Right hindlimb (tissue), 1 donor: ENCODE data around the gene CHPF.

Experiments used
- DNase-seq: peaks from one replicate; pipeline ENCODE4 v3.0.0-alpha.2; 2018

CHPF gene

GRCh38 chr2:219530048-219530963 is 13.3 kb downstream of the CHPF start:
- DNase-seq = peak; percentile 90

GRCh38 chr2:219527472-219527871 is 16.1 kb downstream of the CHPF start:
- no peak for DNase-seq

GRCh38 chr2:219527076-219527394 is 16.6 kb downstream of the CHPF start:
- DNase-seq = no peak

- DNase-seq = no peak
Measured at GRCh38 chr2:219526320-219527075, 17.1 kb downstream of the CHPF start.

GRCh38 chr2:219525533-219526232 is 17.9 kb downstream of the CHPF start:
- no peak for DNase-seq

GRCh38 chr2:219524817-219525216 is 18.8 kb downstream of the CHPF start:
- no peak for DNase-seq

GRCh38 chr2:219523031-219523671 is 20.5 kb downstream of the CHPF start:
- DNase-seq = no peak

GRCh38 chr2:219522111-219523030 is 21.2 kb downstream of the CHPF start:
- no peak for DNase-seq

- no peak for DNase-seq
Measured at GRCh38 chr2:219521066-219521880, 22.3 kb downstream of the CHPF start.

GRCh38 chr2:219520079-219520478 is 23.5 kb downstream of the CHPF start:
- DNase-seq = no peak

GRCh38 chr2:219519526-219519916 is 24.1 kb downstream of the CHPF start:
- no peak for DNase-seq

- no peak for DNase-seq
Measured at GRCh38 chr2:219517954-219518778, 25.4 kb downstream of the CHPF start.

GRCh38 chr2:219516888-219517287 is 26.7 kb downstream of the CHPF start:
- no peak for DNase-seq

GRCh38 chr2:219515874-219516629 is 27.6 kb downstream of the CHPF start:
- no peak for DNase-seq

- DNase-seq = no peak
Measured at GRCh38 chr2:219514836-219515235, 28.8 kb downstream of the CHPF start.

GRCh38 chr2:219514196-219514761 is 29.3 kb downstream of the CHPF start, which contains the start of gene ASIC4:
TSS of gene ASIC4 (plus strand) at chr2:219514482. CDS start at chr2:219514725, 243 bp downstream.
- no peak for DNase-seq

- DNase-seq = no peak
Measured at GRCh38 chr2:219513787-219514186, 29.8 kb downstream of the CHPF start.

GRCh38 chr2:219512524-219513216 is 30.9 kb downstream of the CHPF start:
- DNase-seq = no peak
